ENCODE measurements around the gene CHST11. TPM values are rescaled to one million over a fixed set of nuclear protein-coding genes. Genes with fewer than 3 reads are reported as not detected.

CHST11 gene
- total RNA-seq, 2 donors from 2014 or later: 7.8 to 11.9 TPM

DNA sequence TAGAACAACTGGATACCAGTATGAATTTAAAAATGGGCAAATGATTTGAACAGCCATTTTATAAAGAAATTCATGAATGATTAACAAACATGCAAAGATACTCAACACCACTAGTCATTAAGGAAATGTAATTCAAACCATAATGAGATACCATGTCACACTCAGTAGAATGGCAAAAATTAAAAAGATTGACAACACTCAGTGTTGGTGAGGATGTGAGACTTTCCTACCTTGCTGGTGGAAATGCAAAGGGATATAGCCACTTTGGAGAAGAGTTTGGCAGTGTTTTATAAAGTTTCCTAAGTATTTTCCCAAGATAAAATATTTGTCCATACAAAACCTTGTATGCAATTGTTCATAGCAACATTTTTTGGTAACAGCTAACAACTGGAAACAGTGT is 6.0 kb upstream of the CHST11 start:
- Histone ChIP-seq H3K27me3 (no peaks in the 10 kb centered on the region), H3K4me1 (no peaks in the 10 kb centered on the region), H3K36me3 (no peaks in the 10 kb centered on the region), H3K9me3 (no peaks in the 10 kb centered on the region), H3K4me3 (no peak overlapping the region), H3K27ac (no peak overlapping the region)
- no peak for TF ChIP-seq CTCF (IDR thresholded peaks at IDR 0.05)
- no peak for DNase-seq (ENCODE audit: low spot score)

DNA sequence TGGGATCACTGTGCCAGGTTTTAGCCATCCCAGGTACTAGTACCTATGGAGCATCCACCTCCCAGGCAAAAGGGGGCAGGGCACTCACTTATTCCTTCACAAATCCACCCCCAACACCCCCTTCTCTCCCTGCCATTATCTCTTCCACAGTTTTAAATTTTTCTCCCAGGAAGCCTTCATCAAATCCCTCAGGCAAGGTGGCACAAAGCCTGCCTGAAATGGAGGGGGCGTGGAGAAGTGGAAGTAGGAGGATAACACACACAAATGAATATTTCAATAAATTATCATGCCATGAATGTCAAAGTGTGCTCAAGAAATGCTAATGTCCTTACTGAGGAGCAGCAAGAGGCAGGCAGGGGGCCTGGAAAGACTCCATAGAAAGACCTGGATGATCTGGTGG is 4.7 kb upstream of the CHST11 start:
- Histone ChIP-seq H3K27me3 (no peaks in the 10 kb centered on the region), H3K4me1 (peaks cover 0 to 6% of the 10 kb centered on the region in 2 donors), H3K9me3 (no peaks in the 10 kb centered on the region), H3K36me3 (no peaks in the 10 kb centered on the region), H3K27ac (no peak overlapping the region), H3K4me3 (no peak overlapping the region)
- no peak for DNase-seq (ENCODE audit: low spot score)
- no peak for TF ChIP-seq CTCF (IDR thresholded peaks at IDR 0.05)

GRCh38 chr12:104453133-104453532 is 3.6 kb upstream of the CHST11 start:
- no peak for DNase-seq (ENCODE audit: low spot score)
- Histone ChIP-seq H3K27ac (no peak overlapping the region), H3K4me3 (no peak overlapping the region), H3K27me3 (no peaks in the 10 kb centered on the region), H3K36me3 (no peaks in the 10 kb centered on the region), H3K4me1 (peaks cover 0 to 6% of the 10 kb centered on the region in 2 donors), H3K9me3 (no peaks in the 10 kb centered on the region)
- no peak for TF ChIP-seq CTCF (IDR thresholded peaks at IDR 0.05)

GRCh38 chr12:104454997-104455396 is 1.8 kb upstream of the CHST11 start:
- no peak for TF ChIP-seq CTCF (IDR thresholded peaks at IDR 0.05)
- H3K27ac ChIP-seq: no peak overlapping the region
- no peaks in the 10 kb centered on the region for H3K9me3 ChIP-seq

GRCh38 chr12:104455578-104456416 is 951 bp upstream of the CHST11 start:
- no peaks in the 10 kb centered on the region for H3K36me3 ChIP-seq
- peak overlapping the region; percentile 90 to 92 for H3K27ac ChIP-seq
- no peaks in the 10 kb centered on the region for H3K27me3 ChIP-seq
- H3K4me3 ChIP-seq: peak overlapping the region; percentile 91 to 94
- no peak for DNase-seq (ENCODE audit: low spot score)
- H3K4me1 ChIP-seq: peaks cover 0 to 24% of the 10 kb centered on the region in 2 donors
- H3K9me3 ChIP-seq: no peaks in the 10 kb centered on the region
- TF ChIP-seq CTCF (IDR thresholded peaks at IDR 0.05): no peak

More at GRCh38 chr12:104454997-104455396, 1.8 kb upstream of the CHST11 start:
- DNase-seq (ENCODE audit: low spot score): no peak
- Histone ChIP-seq H3K4me1 (peaks cover 0 to 19% of the 10 kb centered on the region in 2 donors), H3K27me3 (no peaks in the 10 kb centered on the region), H3K36me3 (no peaks in the 10 kb centered on the region), H3K4me3 (no peak overlapping the region)

Data from right atrium auricular region (tissue), 2 donors.